ENCODE results near the gene EPG5.

- TF ChIP-seq CTCF (conservative IDR thresholded peaks at IDR 0.05) (no peak), ZFX (IDR thresholded peaks at IDR 0.05) (no peak)
Observed at GRCh38 chr18:45997700-45998151, 30.6 kb upstream of the EPG5 start.

All from C4-2B (cell line).